Adrenal gland (tissue), 12 donors: Measurements from ENCODE around the gene RXRB. TPM values are rescaled to one million over a fixed set of nuclear protein-coding genes. Genes with fewer than 3 reads are reported as not detected.
"Not testable (repeated sequence)": the region's sequence is repeated elsewhere in the genome, so short reads cannot be mapped to it uniquely, and the experiment has no call there.

Source experiments
- DNase-seq, 7 donors: peaks; one replicate each; pipeline ENCODE4 v3.0.0-alpha.2; 2019 to 2020
- H3K27ac ChIP-seq, 5 donors: fragments of 200-600 bp; sonication (generic) in 4 of 5; 1 replicate in 3 of 5; 2 replicates in 2 of 5; pipeline versions ENCODE4 v1.5.1 to v1.8.0; 2016 to 2020; ENCODE audit warnings: mild to moderate bottlenecking in 1 of 5
- H3K27me3 ChIP-seq: fragments of 200-600 bp; 2 replicates; pipeline ENCODE4 v1.8.0; 2021
- H3K36me3 ChIP-seq, 2 donors: fragments of 200-600 bp; replicated peaks in 1 of 2; 1 replicate in 1 of 2; 2 replicates in 1 of 2; pipeline versions ENCODE4 v1.5.1 to v1.8.0; 2018 to 2022
- H3K4me1 ChIP-seq, 2 donors: fragments of 200-600 bp; replicated peaks in 1 of 2; 1 replicate in 1 of 2; 2 replicates in 1 of 2; pipeline versions ENCODE4 v1.5.1 to v1.8.0; 2018 to 2021
- H3K4me3 ChIP-seq, 4 donors: fragments of 200-600 bp; sonication (generic) in 3 of 4; one replicate each; pipeline ENCODE4 v1.5.1; 2016 to 2018
- H3K9me3 ChIP-seq, 3 donors: fragments of 200-600 bp; sonication (generic) in 1 of 3; replicated peaks in 1 of 3; 1 replicate in 2 of 3; 2 replicates in 1 of 3; pipeline versions ENCODE4 v1.5.1 to v1.8.0; 2016 to 2021
- POLR2A ChIP-seq, 2 donors: fragments of 450-650 bp; IDR thresholded peaks; one replicate each; pipeline ENCODE4 v1.6.1; 2017; ENCODE audit warnings: antibody characterized with exemption in 2 of 2, mild to moderate bottlenecking in 2 of 2, moderate library complexity in 1 of 2
- WGBS, 4 donors: extraction: QIAGEN DNeasy Blood & Tissue Kit in 2 of 4; methylation state at CpG; one replicate each; pipeline versions ENCODE4 v1.1.5 to v1.1.7; 2013 to 2017; 5-methylcytosine and 5-hydroxymethylcytosine counted together
- intact Hi-C, 2 donors: fragments of 100-400 bp; cut with DNase I; formaldehyde crosslinking; loops; one replicate each; pipeline versions ENCODE4 v1.14.1 to v1.15.0; 2022 to 2023
- polyA plus RNA-seq, 3 donors: library from polyadenylated mRNA; stranded (reverse); fragments of 200-250 nt in 2 of 3; fragments of 350-450 nt in 1 of 3; fragmentation: Illumina TruSeq in 1 of 3; extraction: RNeasy Lipid Tissue Mini Kit (QIAGEN cat#74804) in 1 of 3; gene quantifications; one replicate each; pipeline ENCODE4 v1.2.3, GENCODE V29; 2013 to 2014
- total RNA-seq, 9 donors: library from RNA; depleted of rRNA in 4 of 9; stranded (reverse); fragments of >200 nt in 4 of 9; fragments of 120-200 nt in 1 of 9; fragmentation: NEBNext Ultra II Directional in 1 of 9; extraction: Animal tissue kit (Norgen Biotek cat#: 25700) in 1 of 9; gene quantifications; one replicate each; pipeline versions ENCODE4 v1.1.0 to v1.2.4, GENCODE V29; 2013 to 2023
- TF ChIP-seq, protein P1 (sequence below), 6 experiments: fragments of 450-650 bp in 4 of 6; fragments of 200-600 bp in 2 of 6; sonication (generic) in 1 of 6; IDR thresholded peaks; 1 replicate in 5 of 6; 2 replicates in 1 of 6; pipeline versions ENCODE4 v1.5.1 to v1.8.0; 2016 to 2021; ENCODE audit warnings: antibody characterized with exemption in 6 of 6, mild to moderate bottlenecking in 2 of 6, moderate library complexity in 1 of 6
- donor health status: healthy with polysubstance abuse.
- donor health status: Bipolar disorder and iron deficiency.
- donor health status: DM: yes; HTN: yes; CAD: no.
- donor health status: DM: no; HTN: no; CAD: no.
- donor health status: DM: no; HTN: no; CAD: no.
- donor health status: DM: yes; HTN: yes; CAD: no.

Gene RXRB
- total and polyA plus RNA-seq, 12 donors, result 15.8 to 75.9 (median 33.2) TPM

DNA sequence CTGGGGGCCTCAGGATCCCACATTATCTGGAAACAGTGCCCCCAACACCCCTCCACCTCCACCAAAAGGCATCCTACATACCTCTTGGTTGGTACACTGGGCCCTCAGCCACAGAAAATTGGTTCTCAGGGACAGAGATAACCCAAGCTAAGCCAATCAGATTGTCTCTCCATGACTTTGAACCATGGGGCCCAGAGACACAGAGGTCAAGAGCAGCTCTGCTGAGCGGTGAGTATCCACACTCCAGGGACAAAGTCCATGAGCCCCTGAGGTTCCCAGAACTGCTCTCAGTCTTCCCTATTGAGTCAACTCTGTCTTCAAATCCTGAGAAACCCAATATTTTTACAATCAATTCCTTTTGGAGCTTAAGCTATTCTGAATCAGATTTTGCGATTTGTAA is 43.5 kb downstream of the RXRB start:
- intact Hi-C loops, result no loop called here

DNA sequence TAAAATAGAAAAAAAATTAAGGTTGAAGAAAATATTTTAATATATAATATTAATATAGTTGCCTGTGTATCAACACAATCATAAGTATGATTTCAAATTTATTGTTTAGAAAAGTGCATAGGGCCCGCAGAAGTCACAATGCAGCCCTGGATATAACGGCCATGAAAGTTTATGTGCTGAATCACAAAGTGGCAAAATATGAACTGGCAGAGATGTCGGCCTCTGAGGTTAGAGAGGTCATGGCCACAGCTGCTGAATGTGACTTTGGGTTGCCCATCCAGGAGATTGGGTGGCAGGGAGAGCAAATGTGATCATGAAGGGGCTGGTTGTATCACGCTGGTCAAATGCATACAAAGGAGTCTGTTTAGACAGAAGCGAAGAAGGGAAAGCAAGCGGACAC is 43.9 kb downstream of the RXRB start:
- Histone ChIP-seq H3K27me3 (peaks cover 5% of the 10 kb centered on the region), H3K4me1 (peaks cover 0 to under 1% of the 10 kb centered on the region in 2 donors), H3K4me3 (no peak overlapping the region), H3K9me3 (no peaks in the 10 kb centered on the region), H3K36me3 (no peaks in the 10 kb centered on the region), H3K27ac (no peak overlapping the region)
- no peak for TF ChIP-seq POLR2A (IDR thresholded peaks at IDR 0.05)
- TF ChIP-seq, protein P1, sequence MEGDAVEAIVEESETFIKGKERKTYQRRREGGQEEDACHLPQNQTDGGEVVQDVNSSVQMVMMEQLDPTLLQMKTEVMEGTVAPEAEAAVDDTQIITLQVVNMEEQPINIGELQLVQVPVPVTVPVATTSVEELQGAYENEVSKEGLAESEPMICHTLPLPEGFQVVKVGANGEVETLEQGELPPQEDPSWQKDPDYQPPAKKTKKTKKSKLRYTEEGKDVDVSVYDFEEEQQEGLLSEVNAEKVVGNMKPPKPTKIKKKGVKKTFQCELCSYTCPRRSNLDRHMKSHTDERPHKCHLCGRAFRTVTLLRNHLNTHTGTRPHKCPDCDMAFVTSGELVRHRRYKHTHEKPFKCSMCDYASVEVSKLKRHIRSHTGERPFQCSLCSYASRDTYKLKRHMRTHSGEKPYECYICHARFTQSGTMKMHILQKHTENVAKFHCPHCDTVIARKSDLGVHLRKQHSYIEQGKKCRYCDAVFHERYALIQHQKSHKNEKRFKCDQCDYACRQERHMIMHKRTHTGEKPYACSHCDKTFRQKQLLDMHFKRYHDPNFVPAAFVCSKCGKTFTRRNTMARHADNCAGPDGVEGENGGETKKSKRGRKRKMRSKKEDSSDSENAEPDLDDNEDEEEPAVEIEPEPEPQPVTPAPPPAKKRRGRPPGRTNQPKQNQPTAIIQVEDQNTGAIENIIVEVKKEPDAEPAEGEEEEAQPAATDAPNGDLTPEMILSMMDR (IDR thresholded peaks at IDR 0.05), result no peak
- WGBS, 4 donors, result 62 to 78% (median 70%) methylated on average over 6 of the region's 6 CpGs
- intact Hi-C loops, result no loop called here
- DNase-seq, result no peak

More for the DNA sequence above, 43.5 kb downstream of the RXRB start:
- Histone ChIP-seq H3K4me1 (peaks cover 0 to 4% of the 10 kb centered on the region in 2 donors), H3K27me3 (peaks cover 5% of the 10 kb centered on the region), H3K9me3 (no peaks in the 10 kb centered on the region), H3K36me3 (no peaks in the 10 kb centered on the region), H3K4me3 (no peak overlapping the region), H3K27ac (no peak overlapping the region)
- no peak for DNase-seq
- no peak for TF ChIP-seq POLR2A (IDR thresholded peaks at IDR 0.05)
- TF ChIP-seq, protein P1 (IDR thresholded peaks at IDR 0.05), result no peak
- 69 to 75% (median 70%) methylated on average over 2 of the region's 2 CpGs for WGBS, 4 donors

DNA sequence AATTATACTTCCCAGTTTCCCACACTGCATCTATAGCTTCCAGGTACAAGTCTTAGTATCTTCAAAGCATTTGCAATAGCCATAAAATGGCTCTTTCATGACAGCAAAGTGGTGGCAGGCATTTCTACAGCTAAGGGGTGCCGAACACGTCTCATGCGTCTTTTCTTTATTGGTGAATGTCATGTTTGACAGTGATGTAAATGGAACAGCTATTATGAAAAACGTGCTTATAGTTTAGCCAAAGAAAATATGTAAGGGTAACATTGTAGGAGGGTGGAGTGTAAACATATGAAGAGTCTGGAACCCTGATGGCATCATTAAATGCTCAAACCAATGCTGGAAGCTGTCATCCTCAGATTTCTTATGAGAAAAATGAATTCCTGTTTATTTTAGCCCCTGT is 46.1 kb downstream of the RXRB start:
- no peak for DNase-seq
- TF ChIP-seq, protein P1 (IDR thresholded peaks at IDR 0.05), result no peak
- no peak for TF ChIP-seq POLR2A (IDR thresholded peaks at IDR 0.05)
- WGBS, 4 donors, result 67 to 82% (median 70%) methylated on average over 4 of the region's 4 CpGs

DNA sequence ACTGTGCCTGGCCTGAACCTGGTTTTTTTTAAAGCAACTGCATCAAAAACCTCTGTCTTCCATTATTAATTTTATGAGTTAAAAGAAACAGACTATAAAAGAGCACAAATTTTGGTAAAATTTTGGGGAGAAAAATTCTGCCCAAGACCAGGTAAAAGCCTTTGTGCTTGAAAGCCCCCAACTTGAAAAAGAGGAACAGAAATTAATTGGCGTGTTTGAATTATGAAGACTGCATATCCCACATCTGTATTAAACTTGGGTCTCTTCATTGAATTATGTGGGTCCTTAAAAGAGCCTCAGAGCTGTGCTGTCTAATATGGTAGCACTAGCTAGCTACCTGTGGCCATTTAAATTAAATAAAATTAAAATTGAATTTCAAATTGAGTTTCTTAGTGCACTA is 49.4 kb downstream of the RXRB start:
- Histone ChIP-seq H3K4me1 (no peaks in the 10 kb centered on the region), H3K36me3 (no peaks in the 10 kb centered on the region), H3K27me3 (peaks cover 8% of the 10 kb centered on the region), H3K9me3 (no peaks in the 10 kb centered on the region), H3K4me3 (no peak overlapping the region), H3K27ac (no peak overlapping the region)
- intact Hi-C loops, result no loop called here
- no peak for TF ChIP-seq POLR2A (IDR thresholded peaks at IDR 0.05)
- TF ChIP-seq, protein P1 (IDR thresholded peaks at IDR 0.05), result no peak
- 81 to 85% (median 82%) methylated on average over 1 of the region's 1 CpG for WGBS, 4 donors
- no peak for DNase-seq

More for the DNA sequence above, 46.1 kb downstream of the RXRB start:
- Histone ChIP-seq H3K36me3 (no peaks in the 10 kb centered on the region), H3K27ac (no peak overlapping the region), H3K27me3 (peaks cover 5% of the 10 kb centered on the region), H3K9me3 (no peaks in the 10 kb centered on the region), H3K4me1 (no peaks in the 10 kb centered on the region), H3K4me3 (no peak overlapping the region)
- intact Hi-C loops, result no loop called here

DNA sequence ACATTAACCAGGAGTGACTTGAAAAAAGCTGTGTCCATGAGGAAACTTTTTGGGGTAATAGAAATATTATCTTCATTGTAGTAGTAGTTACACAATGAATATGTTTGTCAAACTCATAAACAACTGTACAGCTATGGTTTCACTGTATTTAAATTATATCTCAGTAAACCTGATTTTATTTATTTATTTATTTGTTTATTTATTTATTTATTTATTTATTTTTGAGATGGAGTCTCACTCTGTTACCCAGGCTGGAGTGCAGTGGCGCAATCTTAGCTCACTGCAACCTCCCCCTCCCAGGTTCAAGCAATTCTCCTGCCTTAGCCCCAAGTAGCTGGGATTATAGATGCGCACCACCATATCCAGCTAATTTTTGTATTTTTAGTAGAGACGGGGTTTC is 49.9 kb downstream of the RXRB start:
- H3K27me3 ChIP-seq, DNase-seq, H3K36me3 ChIP-seq, H3K27ac ChIP-seq, H3K4me3 ChIP-seq, intact Hi-C loops, H3K4me1 ChIP-seq, H3K9me3 ChIP-seq: not testable (repeated sequence)
- 76 to 94% (median 85%) methylated on average over 3 of the region's 3 CpGs for WGBS, 4 donors
